ENCODE measurements around the gene MTHFD1. TPM values are rescaled to one million over a fixed set of nuclear protein-coding genes. Genes with fewer than 3 reads are reported as not detected.

MTHFD1 gene
- total RNA-seq, 3 donors from 2014 or later (not counting 1 experiment from before 2014, with no cell fraction given) = 27.6 to 34.6 (median 28.0) TPM

- Histone ChIP-seq H3K4me3 (ENCODE audit: low read length) (no peak overlapping the region), H3K36me3 (ENCODE audit: control insufficient read depth, insufficient read depth, low read length) (peaks cover 10% of the 10 kb centered on the region), H3K4me1 (ENCODE audit: control insufficient read depth, insufficient read depth, low read length) (peaks cover 28% of the 10 kb centered on the region), H3K9me3 (ENCODE audit: control insufficient read depth, insufficient read depth, low read length) (no peaks in the 10 kb centered on the region), H3K27me3 (ENCODE audit: control insufficient read depth, insufficient read depth, low read length) (no peaks in the 10 kb centered on the region), H3K27ac (ENCODE audit: low read length) (no peak overlapping the region)
- ATAC-seq = no peak
- intact Hi-C loops (cut with micrococcal nuclease) = no loop called here
- peaks cover 8% of the 10 kb centered on the region for H3K36me3 Mint-ChIP-seq
- DNase-seq = no peak
- 92% methylated on average over 3 of the region's 3 CpGs for WGBS (ENCODE audit: insufficient coverage)
- no peak overlapping the region for H3K27ac Mint-ChIP-seq
- H3K9me3 Mint-ChIP-seq = no peaks in the 10 kb centered on the region
- TF ChIP-seq, protein P1, sequence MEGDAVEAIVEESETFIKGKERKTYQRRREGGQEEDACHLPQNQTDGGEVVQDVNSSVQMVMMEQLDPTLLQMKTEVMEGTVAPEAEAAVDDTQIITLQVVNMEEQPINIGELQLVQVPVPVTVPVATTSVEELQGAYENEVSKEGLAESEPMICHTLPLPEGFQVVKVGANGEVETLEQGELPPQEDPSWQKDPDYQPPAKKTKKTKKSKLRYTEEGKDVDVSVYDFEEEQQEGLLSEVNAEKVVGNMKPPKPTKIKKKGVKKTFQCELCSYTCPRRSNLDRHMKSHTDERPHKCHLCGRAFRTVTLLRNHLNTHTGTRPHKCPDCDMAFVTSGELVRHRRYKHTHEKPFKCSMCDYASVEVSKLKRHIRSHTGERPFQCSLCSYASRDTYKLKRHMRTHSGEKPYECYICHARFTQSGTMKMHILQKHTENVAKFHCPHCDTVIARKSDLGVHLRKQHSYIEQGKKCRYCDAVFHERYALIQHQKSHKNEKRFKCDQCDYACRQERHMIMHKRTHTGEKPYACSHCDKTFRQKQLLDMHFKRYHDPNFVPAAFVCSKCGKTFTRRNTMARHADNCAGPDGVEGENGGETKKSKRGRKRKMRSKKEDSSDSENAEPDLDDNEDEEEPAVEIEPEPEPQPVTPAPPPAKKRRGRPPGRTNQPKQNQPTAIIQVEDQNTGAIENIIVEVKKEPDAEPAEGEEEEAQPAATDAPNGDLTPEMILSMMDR (IDR thresholded peaks at IDR 0.05) = no peak
- H3K4me1 Mint-ChIP-seq = peaks cover 36 to 37% of the 10 kb centered on the region in 2 donors
- H3K27me3 Mint-ChIP-seq (ENCODE audit: low read depth in 2 of 2) = no peaks in the 10 kb centered on the region
- H3K4me3 Mint-ChIP-seq = no peak overlapping the region
Measured at GRCh38 chr14:64440494-64440893, 52.3 kb downstream of the MTHFD1 start.

- Mint-ChIP-seq H3K27me3 (ENCODE audit: low read depth in 2 of 2) (no peaks in the 10 kb centered on the region), H3K9me3 (no peaks in the 10 kb centered on the region), H3K4me3 (no peak overlapping the region), H3K4me1 (peaks cover 47 to 49% of the 10 kb centered on the region in 2 donors), H3K27ac (peak overlapping the region in 1 of 2 donors; percentile 89), H3K36me3 (peaks cover 8% of the 10 kb centered on the region)
- Histone ChIP-seq H3K9me3 (ENCODE audit: control insufficient read depth, insufficient read depth, low read length) (no peaks in the 10 kb centered on the region), H3K27me3 (ENCODE audit: control insufficient read depth, insufficient read depth, low read length) (no peaks in the 10 kb centered on the region), H3K36me3 (ENCODE audit: control insufficient read depth, insufficient read depth, low read length) (peaks cover 7% of the 10 kb centered on the region), H3K4me1 (ENCODE audit: control insufficient read depth, insufficient read depth, low read length) (peaks cover 44% of the 10 kb centered on the region), H3K4me3 (ENCODE audit: low read length) (no peak overlapping the region), H3K27ac (ENCODE audit: low read length) (no peak overlapping the region)
- intact Hi-C loops (cut with micrococcal nuclease) = no loop called here
- WGBS (ENCODE audit: insufficient coverage) = 94% methylated on average over 17 of the region's 17 CpGs
- ATAC-seq = no peak
- TF ChIP-seq, protein P1 (IDR thresholded peaks at IDR 0.05) = no peak
- no peak for DNase-seq
Measured at GRCh38 chr14:64442300-64442988, 54.3 kb downstream of the MTHFD1 start.

DNA sequence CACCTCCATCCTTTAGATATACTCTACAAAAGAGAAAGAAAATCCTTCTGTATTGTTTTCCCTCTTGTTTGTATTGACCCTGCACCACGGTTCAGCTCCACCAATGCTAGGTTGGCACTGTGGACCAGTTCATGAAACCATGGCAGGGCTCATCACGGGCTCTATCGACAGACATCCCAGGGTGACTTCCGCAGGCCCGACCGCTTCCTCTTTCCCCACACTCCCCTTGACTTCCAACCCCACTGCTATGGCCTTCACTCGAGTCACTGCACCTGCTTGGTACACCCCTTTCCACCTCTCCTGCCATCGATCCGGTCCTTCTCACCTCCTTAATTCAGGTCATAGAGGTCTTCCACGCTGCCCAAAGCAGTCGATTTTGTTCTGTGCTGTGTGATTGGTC lies 56.0 kb downstream of the MTHFD1 start:
- no peak overlapping the region for H3K4me3 ChIP-seq (ENCODE audit: low read length)
- TF ChIP-seq, protein P1 (IDR thresholded peaks at IDR 0.05) = no peak
- H3K27ac ChIP-seq (ENCODE audit: low read length) = peak overlapping the region; percentile 93
- 93% methylated on average over 11 of the region's 11 CpGs for WGBS (ENCODE audit: insufficient coverage)
- no peaks in the 10 kb centered on the region for H3K9me3 Mint-ChIP-seq
- H3K27me3 Mint-ChIP-seq (ENCODE audit: low read depth in 2 of 2) = no peaks in the 10 kb centered on the region
- no peak for DNase-seq
- ATAC-seq = no peak
- H3K4me3 Mint-ChIP-seq = peak overlapping the region; percentile 58
- peak overlapping the region; percentile 89 to 99 for H3K27ac Mint-ChIP-seq
- intact Hi-C loops (cut with micrococcal nuclease) = no loop called here
- H3K4me1 ChIP-seq (ENCODE audit: control insufficient read depth, insufficient read depth, low read length) = peaks cover 49% of the 10 kb centered on the region
- H3K4me1 Mint-ChIP-seq = peaks cover 51% of the 10 kb centered on the region in 2 donors
- H3K36me3 ChIP-seq (ENCODE audit: control insufficient read depth, insufficient read depth, low read length) = peaks cover 7% of the 10 kb centered on the region
- H3K27me3 ChIP-seq (ENCODE audit: control insufficient read depth, insufficient read depth, low read length) = no peaks in the 10 kb centered on the region
- no peaks in the 10 kb centered on the region for H3K9me3 ChIP-seq (ENCODE audit: control insufficient read depth, insufficient read depth, low read length)
- H3K36me3 Mint-ChIP-seq = peaks cover under 1% of the 10 kb centered on the region

All from natural killer cell (primary cell).